A549 (cell line): ENCODE measurements around the gene DENND10. TPM values are rescaled to one million over a fixed set of nuclear protein-coding genes. Genes with fewer than 3 reads are reported as not detected.
"Not testable (repeated sequence)": the region's sequence is repeated elsewhere in the genome, so short reads cannot be mapped to it uniquely, and the experiment has no call there.

ENCODE experiments used
- ATAC-seq, 2 experiments: fragments of 200-7000 bp in 1 of 2; fragments of >200 bp in 1 of 2; cut with Nextera tagmentation in 1 of 2; cut with Tn5 transposase in 1 of 2; 3 replicates each; pipeline versions ENCODE4 v1.8.0 to v1.9.1; 2018 to 2020; ENCODE audit warnings: mild to moderate bottlenecking in 1 of 2, moderate library complexity in 1 of 2
- CTCF ChIA-PET: fragments of 300-600 bp; sonication (Branson Sonifier 250); formaldehyde crosslinking; extraction: SDS; loops from one replicate; lab custom pipeline; 2021; ENCODE audit warnings: antibody characterized with exemption, inconsistent platforms; lab: Yijun Ruan, JAX
- POLR2A ChIA-PET: fragments of 350-600 bp; formaldehyde crosslinking; extraction: SDS; loops from one replicate; lab custom pipeline; 2021; ENCODE audit warnings: antibody characterized with exemption, inconsistent platforms; lab: Yijun Ruan, JAX
- DNase-seq, 2 experiments: peaks; one replicate each; pipeline versions ENCODE4 v3.0.0 to v3.0.0-alpha.2; 2011 to 2016; ENCODE audit warnings: low read depth in 1 of 2, low spot score in 1 of 2
- FAIRE-seq: peaks from 2 replicates; lab custom pipeline; 2011; peaks lifted over from hg19 to GRCh38; lab: Jason Lieb, UNC
- H3K27ac ChIP-seq, 2 experiments: fragments of >200 bp; sonication (Bioruptor Twin); formaldehyde crosslinking; 3 replicates each; pipeline ENCODE4 v1.5.1; 2016 to 2017
- H3K4me1 ChIP-seq: fragments of >200 bp; sonication (Bioruptor Twin); formaldehyde crosslinking; 3 replicates; pipeline ENCODE4 v1.6.1; 2016
- H3K4me2 ChIP-seq: fragments of >200 bp; sonication (Bioruptor Twin); formaldehyde crosslinking; 3 replicates; pipeline ENCODE4 v1.6.1; 2016
- H3K4me3 ChIP-seq: fragments of >200 bp; sonication (Bioruptor Twin); formaldehyde crosslinking; 3 replicates; pipeline ENCODE4 v1.5.1; 2016
- H3K9me3 ChIP-seq: fragments of >200 bp; sonication (Bioruptor Twin); formaldehyde crosslinking; 3 replicates; pipeline ENCODE4 v1.6.1; 2016
- CBX8 ChIP-seq: fragments of 200-600 bp; sonication (generic); IDR thresholded peaks from 2 replicates; pipeline ENCODE4 v1.6.1; 2016
- EHF ChIP-seq: fragments of 250-450 bp; sonication (Bioruptor Pico); IDR thresholded peaks from 2 replicates; pipeline ENCODE4 v1.5.0; 2020; ENCODE audit warnings: mild to moderate bottlenecking
- ESRRA ChIP-seq: fragments of 150-350 bp; IDR thresholded peaks from 2 replicates; pipeline ENCODE4 v1.6.1; 2014; ENCODE audit warnings: mild to moderate bottlenecking, low read length, borderline replicate concordance
- FOSB ChIP-seq: fragments of 250-450 bp; sonication (Bioruptor Pico); IDR thresholded peaks from 2 replicates; pipeline ENCODE4 v1.5.0; 2020; ENCODE audit warnings: mild to moderate bottlenecking, moderate library complexity
- FOXS1 ChIP-seq: fragments of 250-450 bp; sonication (Bioruptor Pico); IDR thresholded peaks from 2 replicates; pipeline ENCODE4 v1.5.0; 2020; ENCODE audit warnings: mild to moderate bottlenecking, moderate library complexity
- HOXB5 ChIP-seq: fragments of 250-450 bp; sonication (Bioruptor Pico); IDR thresholded peaks from 2 replicates; pipeline ENCODE4 v1.5.0; 2020; ENCODE audit warnings: mild to moderate bottlenecking, moderate library complexity
- JUN ChIP-seq, 2 experiments: fragments of >200 bp; sonication (Bioruptor Twin); formaldehyde crosslinking; IDR thresholded peaks; 2 replicates in 1 of 2; 3 replicates in 1 of 2; pipeline ENCODE4 v1.6.1; 2016 to 2017
- MYC ChIP-seq: IDR thresholded peaks from 2 replicates; pipeline ENCODE4 v1.6.1; 2012; ENCODE audit warnings: mild to moderate bottlenecking, inconsistent platforms, low read length, improper control_type of control experiment, borderline replicate concordance
- NFE2L2 ChIP-seq: fragments of 150-350 bp; conservative IDR thresholded peaks from 2 replicates; pipeline ENCODE4 v1.6.1; 2014; ENCODE audit warnings: low read length
- POLR2A ChIP-seq: IDR thresholded peaks from 2 replicates; pipeline ENCODE4 v1.6.1; 2012; ENCODE audit warnings: mild to moderate bottlenecking, low read length
- RARB ChIP-seq: fragments of 250-450 bp; sonication (Bioruptor Pico); IDR thresholded peaks from 2 replicates; pipeline ENCODE4 v1.8.0; 2021; ENCODE audit warnings: mild to moderate bottlenecking, moderate library complexity
- SREBF2 ChIP-seq: fragments of 450-650 bp; IDR thresholded peaks from 2 replicates; pipeline ENCODE4 v1.6.1; 2014; ENCODE audit warnings: mild to moderate bottlenecking, moderate library complexity
- ZFP36 ChIP-seq: fragments of 450-650 bp; IDR thresholded peaks from 2 replicates; pipeline ENCODE4 v1.6.1; 2014; ENCODE audit warnings: borderline replicate concordance; ENCODE audit not compliant: partially characterized antibody
- WGBS: methylation state at CpG from one replicate; pipeline ENCODE4 v1.1.6; 2017; ENCODE audit errors: missing lambda C conversion rate; 5-methylcytosine and 5-hydroxymethylcytosine counted together
- polyA plus RNA-seq, 4 experiments: library from polyadenylated mRNA; depleted of rRNA in 3 of 4; stranded (reverse); fragments of >200 nt; fragmentation: RNase III in 1 of 4; extraction: RNeasy Plus Mini Kit Qiagen cat#74134 plus additional on column Dnase treatment in 1 of 4; gene quantifications; 2 replicates in 3 of 4; 3 replicates in 1 of 4; pipeline ENCODE4 v1.2.3, GENCODE V29; 2011 to 2017
- TF ChIP-seq, protein P1 (sequence below): fragments of 250-450 bp; sonication (Bioruptor Pico); IDR thresholded peaks from 2 replicates; pipeline ENCODE4 v1.5.0; 2020; ENCODE audit warnings: low read depth, mild to moderate bottlenecking, moderate library complexity
- TF ChIP-seq, protein P2 (sequence below): fragments of >200 bp; sonication (Bioruptor Twin); formaldehyde crosslinking; IDR thresholded peaks from 2 replicates; pipeline ENCODE4 v1.6.1; 2016
- TF ChIP-seq, protein P3 (sequence below): fragments of 200-600 bp; sonication (generic); IDR thresholded peaks from 2 replicates; pipeline ENCODE4 v1.6.1; 2016; ENCODE audit warnings: antibody characterized with exemption, mild to moderate bottlenecking, moderate library complexity
- TF ChIP-seq, protein P4 (sequence below): fragments of >200 bp; sonication (Bioruptor Twin); formaldehyde crosslinking; IDR thresholded peaks from 3 replicates; pipeline ENCODE4 v1.5.1; 2016
- TF ChIP-seq, protein P5 (sequence below): fragments of 150-350 bp; IDR thresholded peaks from 2 replicates; pipeline ENCODE4 v1.6.1; 2014; ENCODE audit warnings: low read depth, mild to moderate bottlenecking, low read length

The DENND10 gene
- polyA plus RNA-seq, 2 of the 4 experiments (the other 2 are of a cell fraction) = 49.7 to 94.3 TPM

DNA sequence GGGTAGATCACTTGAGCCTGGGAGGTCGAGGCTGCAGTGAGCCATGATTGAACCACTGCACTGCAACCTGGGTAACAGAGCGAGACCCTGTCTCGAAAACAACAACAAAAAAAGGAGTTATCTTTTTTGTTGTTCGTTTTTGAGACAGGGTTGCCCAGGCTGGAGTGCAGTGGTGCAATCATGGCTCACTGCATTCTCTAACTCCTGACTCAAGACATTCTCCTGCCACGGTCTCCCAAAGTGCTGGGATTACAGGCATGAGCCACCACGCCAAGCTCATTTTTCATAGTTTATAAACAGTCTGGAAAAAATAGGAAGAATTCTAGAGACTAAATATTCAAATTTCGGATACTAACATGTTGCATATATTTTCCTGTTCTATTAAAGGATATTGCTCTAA is 32.2 kb downstream of the DENND10 start:
- H3K4me2 ChIP-seq = no peak overlapping the region
- DNase-seq (no peak), FAIRE-seq (no peak), ATAC-seq (no peak)
- WGBS = 86% methylated on average over 7 of the region's 7 CpGs
- ChIA-PET POLR2A (no interaction called here), CTCF (interaction anchor here (0.6 kb wide), 1 partner anchor 31 kb away, joined by 3 read pairs; no protein-coding TSS in a partner anchor)
- no peak for TF ChIP-seq FOSB
- TF ChIP-seq, protein P1, sequence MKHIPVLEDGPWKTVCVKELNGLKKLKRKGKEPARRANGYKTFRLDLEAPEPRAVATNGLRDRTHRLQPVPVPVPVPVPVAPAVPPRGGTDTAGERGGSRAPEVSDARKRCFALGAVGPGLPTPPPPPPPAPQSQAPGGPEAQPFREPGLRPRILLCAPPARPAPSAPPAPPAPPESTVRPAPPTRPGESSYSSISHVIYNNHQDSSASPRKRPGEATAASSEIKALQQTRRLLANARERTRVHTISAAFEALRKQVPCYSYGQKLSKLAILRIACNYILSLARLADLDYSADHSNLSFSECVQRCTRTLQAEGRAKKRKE (CRISPR knock-in tag) = no peak
- TF ChIP-seq ESRRA = no peak
- TF ChIP-seq RARB (CRISPR knock-in tag) = no peak
- TF ChIP-seq, protein P2, sequence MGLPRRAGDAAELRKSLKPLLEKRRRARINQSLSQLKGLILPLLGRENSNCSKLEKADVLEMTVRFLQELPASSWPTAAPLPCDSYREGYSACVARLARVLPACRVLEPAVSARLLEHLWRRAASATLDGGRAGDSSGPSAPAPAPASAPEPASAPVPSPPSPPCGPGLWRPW = no peak
- no peak for TF ChIP-seq SREBF2
- TF ChIP-seq NFE2L2 = no peak
- TF ChIP-seq POLR2A = no peak
- TF ChIP-seq MYC = no peak
- no peak for TF ChIP-seq CBX8
- no peak for TF ChIP-seq FOXS1
- TF ChIP-seq, protein P3, sequence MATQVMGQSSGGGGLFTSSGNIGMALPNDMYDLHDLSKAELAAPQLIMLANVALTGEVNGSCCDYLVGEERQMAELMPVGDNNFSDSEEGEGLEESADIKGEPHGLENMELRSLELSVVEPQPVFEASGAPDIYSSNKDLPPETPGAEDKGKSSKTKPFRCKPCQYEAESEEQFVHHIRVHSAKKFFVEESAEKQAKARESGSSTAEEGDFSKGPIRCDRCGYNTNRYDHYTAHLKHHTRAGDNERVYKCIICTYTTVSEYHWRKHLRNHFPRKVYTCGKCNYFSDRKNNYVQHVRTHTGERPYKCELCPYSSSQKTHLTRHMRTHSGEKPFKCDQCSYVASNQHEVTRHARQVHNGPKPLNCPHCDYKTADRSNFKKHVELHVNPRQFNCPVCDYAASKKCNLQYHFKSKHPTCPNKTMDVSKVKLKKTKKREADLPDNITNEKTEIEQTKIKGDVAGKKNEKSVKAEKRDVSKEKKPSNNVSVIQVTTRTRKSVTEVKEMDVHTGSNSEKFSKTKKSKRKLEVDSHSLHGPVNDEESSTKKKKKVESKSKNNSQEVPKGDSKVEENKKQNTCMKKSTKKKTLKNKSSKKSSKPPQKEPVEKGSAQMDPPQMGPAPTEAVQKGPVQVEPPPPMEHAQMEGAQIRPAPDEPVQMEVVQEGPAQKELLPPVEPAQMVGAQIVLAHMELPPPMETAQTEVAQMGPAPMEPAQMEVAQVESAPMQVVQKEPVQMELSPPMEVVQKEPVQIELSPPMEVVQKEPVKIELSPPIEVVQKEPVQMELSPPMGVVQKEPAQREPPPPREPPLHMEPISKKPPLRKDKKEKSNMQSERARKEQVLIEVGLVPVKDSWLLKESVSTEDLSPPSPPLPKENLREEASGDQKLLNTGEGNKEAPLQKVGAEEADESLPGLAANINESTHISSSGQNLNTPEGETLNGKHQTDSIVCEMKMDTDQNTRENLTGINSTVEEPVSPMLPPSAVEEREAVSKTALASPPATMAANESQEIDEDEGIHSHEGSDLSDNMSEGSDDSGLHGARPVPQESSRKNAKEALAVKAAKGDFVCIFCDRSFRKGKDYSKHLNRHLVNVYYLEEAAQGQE = no peak
- no peak for TF ChIP-seq ZFP36
- TF ChIP-seq EHF (CRISPR knock-in tag) = no peak
- no peak for TF ChIP-seq HOXB5 (CRISPR knock-in tag)
- no peak overlapping the region for H3K4me3 ChIP-seq
- H3K9me3 ChIP-seq = no peaks in the 10 kb centered on the region
- H3K27ac ChIP-seq = no peak overlapping the region
- H3K4me1 ChIP-seq = peaks cover 9% of the 10 kb centered on the region

DNA sequence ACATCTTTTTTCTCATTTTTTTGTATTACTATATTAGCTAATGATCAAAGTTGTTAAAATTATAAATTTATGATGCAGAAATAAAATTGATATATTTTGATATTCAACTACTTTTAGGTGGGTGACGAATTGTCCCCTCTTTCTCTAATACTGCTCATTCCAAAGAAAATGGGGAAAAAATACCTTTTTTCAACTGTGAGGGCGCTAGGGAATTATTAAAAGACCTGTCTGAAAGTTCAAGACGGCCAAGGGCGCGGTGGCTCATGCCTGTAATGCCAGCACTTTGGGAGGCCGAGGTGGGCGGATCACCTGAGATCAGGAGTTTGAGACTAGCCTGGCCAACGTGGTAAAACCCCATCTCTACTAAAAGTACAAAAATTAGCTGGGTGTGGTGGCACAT is 34.0 kb downstream of the DENND10 start:
- 0 out of 6 replicates have a peak, but pooled peaks of 1 of the 2 experiments have one; percentile 18 for ATAC-seq
- H3K4me3 ChIP-seq, DNase-seq, H3K4me2 ChIP-seq, FAIRE-seq, H3K4me1 ChIP-seq, H3K27ac ChIP-seq, H3K9me3 ChIP-seq: not testable (repeated sequence)
- POLR2A ChIA-PET = interaction anchor here (0.8 kb wide), 1 partner anchor 23 kb away, joined by 3 read pairs; no protein-coding TSS in a partner anchor
- CTCF ChIA-PET = interaction anchor here (0.9 to 2.5 kb wide), 2 partner anchors 14 to 22 kb away, joined by 3 to 10 read pairs; no protein-coding TSS in a partner anchor
- 74% methylated on average over 8 of the region's 8 CpGs for WGBS

DNA sequence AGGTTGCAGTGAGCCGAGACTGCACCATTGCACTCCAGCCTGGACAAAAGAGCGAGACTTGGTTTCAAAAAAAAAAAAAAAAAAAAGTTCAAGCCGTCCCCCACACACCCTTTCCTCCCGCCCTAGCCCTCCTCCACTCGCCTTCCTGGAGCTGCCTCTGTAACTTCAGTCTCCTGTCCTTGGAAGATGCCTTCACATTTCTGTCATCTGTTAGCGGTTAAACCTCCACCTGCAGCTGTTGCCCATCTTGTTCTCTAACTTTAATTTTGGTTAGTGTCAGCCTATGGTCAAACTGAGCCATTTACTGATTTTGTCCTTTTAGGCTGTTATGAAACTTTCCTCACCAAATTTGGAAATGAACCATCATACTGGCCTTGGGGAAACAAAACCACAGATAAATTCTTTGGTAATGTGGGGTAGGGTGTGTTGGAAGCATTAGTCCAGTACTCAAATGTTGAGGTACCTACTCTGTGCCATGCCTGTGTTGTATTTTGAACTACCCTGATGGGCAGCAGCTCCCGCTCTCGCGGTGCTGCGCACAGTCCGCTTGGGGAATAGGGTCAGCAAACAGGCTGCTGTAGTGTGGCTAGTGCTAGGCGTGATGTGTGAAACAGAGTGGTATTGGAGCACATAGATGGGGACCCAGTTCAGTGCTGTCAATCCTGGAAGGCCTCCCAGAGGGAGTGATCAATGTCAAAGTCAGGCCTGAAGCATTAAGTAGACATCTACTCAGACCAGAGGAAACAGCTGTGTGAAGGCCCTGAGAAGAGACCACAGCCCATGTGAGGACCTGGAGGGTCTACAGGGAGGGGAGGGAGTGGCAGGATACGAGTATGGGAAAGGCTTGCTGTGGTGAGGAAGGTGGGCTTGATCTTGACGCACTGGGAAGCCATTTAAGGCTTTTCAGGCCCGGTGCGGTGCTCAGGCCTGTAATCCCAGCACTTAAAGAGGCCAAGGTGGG is 34.7 kb downstream of the DENND10 start:
- H3K4me2 ChIP-seq = no peak overlapping the region
- H3K9me3 ChIP-seq = no peaks in the 10 kb centered on the region
- 93% methylated on average over 16 of the region's 16 CpGs for WGBS
- no peaks in the 10 kb centered on the region for H3K4me1 ChIP-seq
- FAIRE-seq (no peak), DNase-seq (no peak), ATAC-seq (peak in 1 of 2 experiments; percentile 14; a peak in 4 of 6 replicates)
- CTCF ChIA-PET = interaction anchor here (0.8 to 2.5 kb wide), 4 partner anchors 13 to 61 kb away, joined by 3 to 10 read pairs (median 4); no protein-coding TSS in a partner anchor
- no peak overlapping the region for H3K27ac ChIP-seq
- no peak overlapping the region for H3K4me3 ChIP-seq
- POLR2A ChIA-PET = interaction anchor here (0.8 kb wide), 1 partner anchor 23 kb away, joined by 3 read pairs; no protein-coding TSS in a partner anchor
- TF ChIP-seq ZFP36 = peak; percentile 28
- 0 out of 5 replicates have a peak, but pooled peaks of 1 of the 2 experiments have one; percentile 17 for TF ChIP-seq JUN (IDR thresholded peaks at IDR 0.05)
- TF ChIP-seq, protein P4, sequence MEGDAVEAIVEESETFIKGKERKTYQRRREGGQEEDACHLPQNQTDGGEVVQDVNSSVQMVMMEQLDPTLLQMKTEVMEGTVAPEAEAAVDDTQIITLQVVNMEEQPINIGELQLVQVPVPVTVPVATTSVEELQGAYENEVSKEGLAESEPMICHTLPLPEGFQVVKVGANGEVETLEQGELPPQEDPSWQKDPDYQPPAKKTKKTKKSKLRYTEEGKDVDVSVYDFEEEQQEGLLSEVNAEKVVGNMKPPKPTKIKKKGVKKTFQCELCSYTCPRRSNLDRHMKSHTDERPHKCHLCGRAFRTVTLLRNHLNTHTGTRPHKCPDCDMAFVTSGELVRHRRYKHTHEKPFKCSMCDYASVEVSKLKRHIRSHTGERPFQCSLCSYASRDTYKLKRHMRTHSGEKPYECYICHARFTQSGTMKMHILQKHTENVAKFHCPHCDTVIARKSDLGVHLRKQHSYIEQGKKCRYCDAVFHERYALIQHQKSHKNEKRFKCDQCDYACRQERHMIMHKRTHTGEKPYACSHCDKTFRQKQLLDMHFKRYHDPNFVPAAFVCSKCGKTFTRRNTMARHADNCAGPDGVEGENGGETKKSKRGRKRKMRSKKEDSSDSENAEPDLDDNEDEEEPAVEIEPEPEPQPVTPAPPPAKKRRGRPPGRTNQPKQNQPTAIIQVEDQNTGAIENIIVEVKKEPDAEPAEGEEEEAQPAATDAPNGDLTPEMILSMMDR = no peak
- TF ChIP-seq, protein P5, sequence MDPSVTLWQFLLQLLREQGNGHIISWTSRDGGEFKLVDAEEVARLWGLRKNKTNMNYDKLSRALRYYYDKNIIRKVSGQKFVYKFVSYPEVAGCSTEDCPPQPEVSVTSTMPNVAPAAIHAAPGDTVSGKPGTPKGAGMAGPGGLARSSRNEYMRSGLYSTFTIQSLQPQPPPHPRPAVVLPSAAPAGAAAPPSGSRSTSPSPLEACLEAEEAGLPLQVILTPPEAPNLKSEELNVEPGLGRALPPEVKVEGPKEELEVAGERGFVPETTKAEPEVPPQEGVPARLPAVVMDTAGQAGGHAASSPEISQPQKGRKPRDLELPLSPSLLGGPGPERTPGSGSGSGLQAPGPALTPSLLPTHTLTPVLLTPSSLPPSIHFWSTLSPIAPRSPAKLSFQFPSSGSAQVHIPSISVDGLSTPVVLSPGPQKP = no peak
- TF ChIP-seq, protein P3 = no peak
